G401.6 (cell line): ENCODE results near the gene HCRT.
"Not testable (repeated sequence)": the region's sequence is repeated elsewhere in the genome, so short reads cannot be mapped to it uniquely, and the experiment has no call there.

Experiments
- FAIRE-seq: peaks from 2 replicates; lab custom pipeline; 2012; peaks lifted over from hg19 to GRCh38; lab: Jason Lieb, UNC

Gene HCRT, protein sequence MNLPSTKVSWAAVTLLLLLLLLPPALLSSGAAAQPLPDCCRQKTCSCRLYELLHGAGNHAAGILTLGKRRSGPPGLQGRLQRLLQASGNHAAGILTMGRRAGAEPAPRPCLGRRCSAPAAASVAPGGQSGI

DNA sequence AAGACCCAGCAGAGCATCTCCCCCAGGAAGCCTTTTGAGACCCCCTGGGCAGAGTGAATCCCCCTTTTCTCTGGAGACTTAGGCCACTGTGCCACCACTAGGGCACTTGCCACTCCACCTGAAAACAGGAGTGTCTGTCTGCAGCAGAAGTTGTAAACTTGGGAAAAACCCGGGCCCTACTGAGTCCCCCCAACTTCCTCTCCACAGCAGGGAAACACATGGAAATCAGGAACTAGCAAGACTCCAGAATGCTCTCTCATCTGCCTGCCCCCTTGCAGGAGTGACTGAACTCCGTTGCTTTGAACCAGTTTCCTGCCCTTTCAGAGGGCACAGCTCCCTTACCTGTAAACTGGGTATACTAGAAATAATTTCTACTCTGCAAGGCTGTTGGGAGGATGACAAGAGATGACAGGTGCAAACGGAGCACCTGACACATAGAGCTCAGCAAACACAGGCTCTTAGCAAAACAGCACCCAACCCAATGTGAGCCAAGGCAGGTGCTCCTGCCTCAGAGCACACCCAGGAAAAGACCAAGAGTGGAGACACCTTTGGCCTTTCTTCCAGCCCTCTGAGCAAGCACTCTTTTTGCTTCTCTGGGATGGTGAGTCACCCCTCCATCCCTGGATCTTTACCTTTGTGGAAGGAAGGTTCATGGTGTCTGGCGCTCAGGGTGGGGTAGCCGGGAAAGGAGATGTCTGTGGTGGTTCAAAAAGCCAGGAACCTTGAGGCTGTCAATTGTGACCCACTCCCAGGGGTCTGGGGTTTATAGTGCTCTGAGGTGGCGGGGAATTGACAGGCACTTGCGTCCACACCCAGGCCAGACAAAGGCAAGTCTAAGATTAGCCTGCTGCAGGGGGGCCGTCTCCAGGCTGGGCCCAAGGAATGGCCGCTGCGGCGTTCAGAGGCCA, at the start of gene HCRT:
Gene HCRT, minus strand, starts transcription at position 740 of the 908 bp plus-strand sequence. Its CDS starts 87 bp downstream, at position 653.
- no peak for FAIRE-seq

DNA sequence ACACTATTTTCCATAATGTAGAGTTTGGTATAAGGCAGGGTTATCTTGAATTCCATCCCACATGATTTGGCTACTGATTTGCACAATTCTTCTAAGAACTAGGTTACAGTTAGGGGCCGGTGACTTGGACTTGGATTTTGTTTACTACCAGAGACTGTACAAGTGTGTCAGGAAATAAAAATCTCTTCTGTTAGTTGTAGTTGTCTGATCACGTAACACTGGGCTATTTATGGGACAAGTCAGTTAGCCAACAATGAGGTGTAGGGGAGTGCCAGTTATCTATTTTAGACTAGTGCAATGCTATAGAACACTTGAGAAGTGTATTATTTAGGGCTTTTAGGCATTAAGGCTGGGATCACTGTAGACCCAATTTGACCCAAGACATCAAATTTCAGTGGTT, 48.7 kb upstream of the HCRT start:
- no peak for FAIRE-seq

DNA sequence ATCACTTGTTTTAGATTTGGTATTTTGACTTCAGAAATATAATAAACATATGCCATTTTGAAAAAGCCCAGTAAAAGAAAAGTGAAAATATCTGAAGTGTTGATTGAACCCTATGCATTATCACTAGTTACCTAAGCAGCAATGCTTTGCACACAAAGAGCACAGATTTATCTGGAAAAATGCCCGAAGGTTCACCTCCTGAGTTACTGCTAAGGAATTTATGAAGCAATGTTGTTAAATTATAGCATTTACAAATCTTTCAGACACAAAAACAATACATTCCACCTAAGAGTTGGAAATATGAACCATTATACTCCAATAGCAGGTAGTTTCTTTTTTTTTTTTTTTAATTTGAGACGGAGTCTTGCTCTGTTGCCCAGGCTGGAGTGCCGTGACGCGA, 47.9 kb upstream of the HCRT start:
- FAIRE-seq = no peak

DNA sequence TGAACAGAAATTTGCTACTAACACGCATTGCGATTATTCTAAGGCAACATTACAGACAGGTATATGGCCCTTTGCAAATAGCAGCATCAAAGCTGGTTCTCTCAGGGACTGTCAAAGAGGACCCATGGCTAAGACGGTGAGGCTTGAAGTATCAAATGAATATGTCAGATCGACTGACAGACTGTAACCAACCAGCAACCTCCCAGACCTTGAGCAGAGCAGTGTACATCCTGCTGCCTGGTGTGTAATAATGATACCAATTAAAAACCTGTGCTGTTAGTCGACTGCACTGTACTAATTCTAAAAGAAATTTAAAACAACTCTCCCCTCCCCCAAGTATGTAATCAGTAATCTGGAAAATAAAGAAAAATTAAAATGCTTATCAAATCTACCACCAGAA, 45.0 kb upstream of the HCRT start:
- no peak for FAIRE-seq

DNA sequence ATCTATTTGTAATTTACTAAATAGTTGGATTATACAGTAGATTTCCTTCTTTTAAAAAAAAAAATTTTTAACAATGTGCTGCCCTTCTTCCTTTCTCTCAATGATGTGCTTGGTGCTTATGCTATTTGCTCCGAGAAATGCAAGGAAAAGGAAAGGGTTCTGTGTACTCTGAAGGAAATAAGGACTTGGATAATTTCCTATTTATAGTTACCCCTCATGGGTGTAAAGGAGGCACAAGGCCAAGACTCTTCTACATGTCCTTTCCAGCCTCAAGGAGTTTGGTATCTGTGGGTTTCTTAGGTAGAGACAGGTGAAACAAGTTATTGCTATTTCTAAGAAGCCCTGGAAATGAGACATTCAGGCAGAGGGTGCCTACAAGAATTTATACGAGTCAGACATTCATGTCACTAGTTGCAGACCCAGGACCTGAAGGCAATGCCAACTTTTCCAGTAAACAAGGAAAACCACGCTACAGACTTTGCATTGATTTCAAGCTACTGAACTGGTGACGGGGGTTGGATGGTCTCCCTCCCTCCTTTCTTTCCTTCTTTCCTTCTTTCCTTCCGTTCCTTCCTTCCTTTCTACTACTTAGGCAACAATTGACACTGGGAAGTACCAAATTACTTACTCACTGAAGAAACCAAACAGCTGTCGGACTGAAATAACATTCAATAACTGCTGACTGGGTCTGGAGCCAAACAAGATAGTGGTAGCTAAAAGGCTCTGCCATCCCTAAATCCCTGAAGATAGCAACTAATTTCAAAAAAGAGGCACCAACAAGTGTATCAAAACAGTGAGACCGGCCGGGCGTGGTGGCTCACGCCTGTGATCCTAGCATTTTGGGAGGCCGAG, 42.8 kb upstream of the HCRT start:
- no peak for FAIRE-seq

DNA sequence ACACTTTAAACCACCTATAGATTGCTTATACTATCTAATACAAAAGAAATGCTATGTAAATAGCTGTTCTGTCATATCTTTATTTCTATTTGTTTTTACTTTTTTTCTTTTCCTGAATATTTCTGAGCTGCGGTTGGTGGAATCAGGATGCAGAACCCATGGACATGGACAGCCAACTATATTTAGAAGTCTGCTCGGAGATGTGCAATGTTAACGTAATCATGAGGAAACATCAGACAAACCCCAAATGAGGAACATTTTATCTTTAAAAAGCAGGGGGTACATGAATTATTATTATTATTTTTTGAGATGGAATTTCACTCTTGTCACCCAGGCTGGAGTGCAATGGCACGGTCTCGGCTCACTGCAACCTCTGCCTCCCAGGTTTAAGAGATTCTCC, 40.4 kb upstream of the HCRT start:
- FAIRE-seq = no peak

DNA sequence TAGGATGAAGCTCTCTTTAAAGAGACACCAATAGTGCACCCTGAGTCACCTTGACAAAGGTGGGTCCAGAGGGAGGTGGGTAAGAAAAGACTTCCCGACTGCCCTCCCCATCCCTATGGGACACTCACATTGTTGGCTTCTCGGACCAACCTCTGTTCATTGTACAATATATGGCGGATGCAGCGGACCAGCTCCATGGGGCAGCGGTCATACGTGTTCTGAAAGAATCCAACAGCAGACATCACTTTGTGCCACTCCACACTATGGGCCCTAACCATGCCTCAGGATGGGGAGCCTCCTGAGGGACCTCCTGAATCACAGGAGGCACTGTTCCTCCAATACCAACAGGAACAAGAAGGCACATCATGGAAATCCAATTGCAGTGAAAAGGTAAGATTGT, 39.4 kb upstream of the HCRT start:
- no peak for FAIRE-seq

DNA sequence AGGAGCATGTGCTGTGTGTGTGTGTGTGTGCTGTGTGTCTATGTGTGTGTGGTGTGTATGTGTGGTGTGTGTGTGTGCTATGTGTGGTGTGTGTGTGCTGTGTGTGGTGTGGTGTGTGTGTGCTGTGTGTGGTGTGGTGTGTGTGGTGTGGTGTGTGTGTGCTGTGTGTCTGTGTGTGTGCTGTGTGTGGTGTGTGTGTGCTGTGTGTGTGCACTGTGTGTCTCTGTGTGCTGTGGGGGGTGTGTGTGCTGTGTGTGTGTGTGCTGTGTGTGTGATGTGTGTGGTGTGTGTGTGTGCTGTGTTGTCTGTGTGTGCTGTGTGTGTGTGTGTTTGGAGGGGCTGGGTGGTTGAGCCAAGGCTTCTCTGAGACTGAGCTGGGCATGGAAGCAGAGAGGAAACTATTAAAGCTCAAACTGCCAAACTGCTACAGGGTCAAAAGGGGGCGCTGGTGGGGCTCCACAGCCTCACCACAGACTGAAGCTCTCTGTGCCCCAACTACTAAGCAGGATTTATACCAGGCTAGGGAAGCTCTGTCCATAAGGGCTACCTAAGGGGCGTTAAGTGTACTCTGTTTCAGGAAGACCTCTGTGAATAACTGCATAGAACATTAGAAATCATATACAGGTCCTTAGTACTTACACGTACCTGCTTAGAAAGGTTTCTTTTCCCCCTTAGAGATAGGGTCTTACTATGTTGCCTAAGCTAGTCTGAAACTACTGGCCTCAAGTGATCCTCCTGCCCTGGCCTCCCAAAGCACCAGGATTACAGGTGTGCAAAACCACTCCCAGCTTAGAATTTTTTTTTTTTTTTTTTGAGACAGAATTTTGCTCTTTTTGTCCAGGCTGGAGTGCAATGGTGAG, 36.9 kb upstream of the HCRT start:
- peak; percentile 37 for FAIRE-seq

DNA sequence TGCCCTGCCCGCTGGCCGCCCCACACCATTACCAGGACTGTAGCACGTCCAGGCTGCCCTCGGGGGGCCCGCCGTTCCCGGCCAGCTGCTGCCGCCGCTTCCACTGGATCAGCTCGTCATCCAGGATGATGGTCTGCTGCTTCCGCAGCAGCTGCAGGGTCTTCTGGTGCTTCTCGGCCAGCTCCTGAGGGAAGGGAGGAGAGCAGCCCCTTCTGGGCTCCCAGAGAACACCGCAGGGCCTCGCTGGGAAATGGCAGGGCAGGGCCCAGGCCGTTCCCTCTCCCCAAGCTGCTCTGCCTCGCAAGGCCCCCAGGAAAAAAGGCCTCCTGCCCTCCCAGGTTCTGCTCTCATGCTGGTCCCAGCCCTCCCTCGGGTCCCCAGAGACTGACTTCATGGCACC, 34.0 kb upstream of the HCRT start:
- FAIRE-seq = not testable (repeated sequence)

DNA sequence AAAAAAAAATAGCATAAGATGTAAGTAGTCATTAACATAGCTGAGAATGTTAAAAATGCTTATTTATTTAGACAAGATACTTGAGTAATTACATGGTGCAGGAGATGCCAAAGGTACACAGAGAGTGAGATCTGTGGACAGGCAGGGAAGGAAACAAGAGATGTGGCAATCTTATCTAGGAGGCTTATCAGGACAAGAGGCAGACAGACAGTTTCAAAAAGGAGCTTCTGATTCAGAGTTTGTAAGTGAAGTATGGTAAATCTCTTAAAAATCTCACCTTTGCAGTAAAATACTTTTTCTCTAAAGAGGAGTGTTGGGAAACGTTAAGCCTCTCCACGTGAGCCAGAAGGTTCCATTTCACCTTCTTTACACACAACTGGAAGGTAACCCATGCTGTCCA, 28.9 kb upstream of the HCRT start:
- no peak for FAIRE-seq

DNA sequence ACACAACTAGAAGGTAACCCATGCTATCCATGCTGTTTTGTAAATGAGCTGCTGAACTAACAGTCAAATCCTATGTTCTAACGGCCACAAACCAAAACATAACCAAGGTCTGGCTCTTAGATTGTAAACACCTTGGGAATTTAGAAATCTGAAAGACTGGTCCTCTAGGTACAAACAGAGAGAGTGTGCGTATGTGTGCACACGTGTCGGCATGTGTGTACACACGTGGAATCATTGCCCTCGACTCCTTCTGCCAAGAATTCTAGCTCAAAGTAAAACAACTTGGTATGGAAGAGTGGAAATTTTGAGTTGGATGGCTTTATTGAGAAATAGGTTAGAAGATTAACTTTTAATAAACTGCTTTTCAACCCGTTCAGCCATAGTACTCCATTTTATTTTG, 27.1 kb upstream of the HCRT start:
- FAIRE-seq = no peak

DNA sequence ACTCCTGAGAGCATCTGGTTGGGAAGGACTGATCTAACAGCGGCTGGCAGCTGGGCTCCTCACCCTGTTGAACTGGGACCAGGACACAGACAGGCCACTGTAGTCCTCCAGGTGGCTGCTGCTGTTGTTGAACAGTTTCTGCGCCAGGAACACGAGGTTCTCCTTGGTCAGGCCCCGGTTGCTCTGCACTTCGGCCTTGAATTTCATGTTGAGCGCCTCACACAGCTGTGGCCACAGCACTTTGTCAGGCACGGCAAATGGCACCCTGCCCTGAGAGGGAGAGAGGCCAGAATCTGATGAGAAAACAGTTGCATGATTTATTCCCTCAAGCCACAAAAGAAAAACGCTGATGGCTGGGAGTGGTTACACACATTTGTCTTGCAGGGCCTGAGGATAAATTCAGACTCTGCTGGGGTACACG, 26.7 kb upstream of the HCRT start:
- not testable (repeated sequence) for FAIRE-seq

DNA sequence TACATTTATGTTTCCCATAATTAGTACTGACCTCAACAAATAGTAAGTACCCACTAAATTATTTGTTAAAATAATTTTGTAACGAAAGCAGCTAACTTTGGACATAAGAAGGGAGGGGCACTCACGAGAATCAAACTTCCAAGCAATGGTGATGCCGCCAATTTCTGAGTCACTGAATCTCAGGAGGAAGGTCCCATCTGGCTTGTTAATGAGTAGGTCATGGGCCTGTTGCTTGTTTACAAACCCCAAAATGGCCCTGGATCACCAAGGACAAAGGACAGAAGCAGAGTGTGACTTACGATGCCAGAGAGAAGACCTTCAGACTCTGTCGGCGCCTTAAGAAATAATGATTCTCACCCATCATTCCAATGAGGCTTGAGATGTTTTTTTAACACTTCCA, 24.8 kb upstream of the HCRT start:
- FAIRE-seq = no peak

DNA sequence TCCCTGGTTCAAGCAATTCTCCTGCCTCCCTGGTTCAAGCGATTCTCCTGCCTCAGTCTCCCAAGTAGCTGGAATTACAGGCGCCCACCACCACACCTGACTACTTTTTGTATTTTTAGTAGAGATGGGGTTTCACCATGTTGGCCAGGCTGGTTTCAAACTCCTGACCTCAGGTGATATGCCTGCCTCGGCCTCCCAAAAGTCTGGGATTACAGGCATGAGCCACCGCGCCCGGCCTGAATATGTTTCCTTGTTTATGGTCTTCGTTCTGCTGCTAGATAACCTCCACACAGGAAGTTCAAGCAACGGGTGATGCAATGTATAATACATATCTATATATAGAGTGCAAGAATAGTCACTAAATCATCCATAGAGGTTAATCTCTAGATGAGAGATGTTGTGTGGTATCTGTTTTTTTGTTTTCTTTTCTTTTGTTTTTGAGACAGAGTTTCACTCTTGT, 20.9 kb upstream of the HCRT start:
- not testable (repeated sequence) for FAIRE-seq

DNA sequence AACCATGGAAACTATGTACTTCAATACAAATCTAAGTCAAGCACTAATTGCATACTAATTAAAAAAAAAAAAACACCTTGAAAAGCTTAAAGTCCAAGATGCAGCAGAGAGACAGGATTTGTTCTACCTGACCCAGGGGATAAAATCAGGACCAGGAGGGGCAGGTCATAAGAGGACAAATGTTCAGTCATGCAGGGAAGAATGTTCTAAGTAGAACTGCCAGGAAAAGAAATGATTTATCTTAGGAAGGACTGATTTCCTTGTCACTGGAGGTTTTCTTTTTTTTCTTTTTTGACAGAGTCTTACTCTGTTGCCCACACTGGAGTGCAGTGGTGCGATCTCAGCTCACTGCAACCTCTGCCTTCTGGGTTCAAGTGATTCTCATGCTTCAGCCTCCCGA, 18.1 kb upstream of the HCRT start:
- no peak for FAIRE-seq

DNA sequence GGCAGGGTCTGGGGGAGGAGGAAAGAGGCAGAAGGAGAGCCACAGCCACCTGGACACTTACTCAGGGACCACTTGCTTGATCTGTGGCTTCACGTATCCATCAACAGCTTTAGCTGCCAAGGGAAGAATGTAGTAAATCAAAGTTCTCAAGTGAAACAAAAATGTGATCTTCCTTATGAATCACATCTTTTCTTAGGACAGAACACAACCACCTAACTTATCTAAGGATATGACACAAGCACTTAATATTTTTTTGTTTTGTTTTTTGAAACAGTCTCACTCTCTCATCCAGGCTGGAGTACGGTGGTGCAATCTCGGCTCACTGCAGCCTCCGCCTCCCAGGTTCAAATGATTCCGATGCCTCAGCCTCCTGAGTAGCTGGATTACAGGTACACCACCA, 17.4 kb upstream of the HCRT start:
- FAIRE-seq = no peak

DNA sequence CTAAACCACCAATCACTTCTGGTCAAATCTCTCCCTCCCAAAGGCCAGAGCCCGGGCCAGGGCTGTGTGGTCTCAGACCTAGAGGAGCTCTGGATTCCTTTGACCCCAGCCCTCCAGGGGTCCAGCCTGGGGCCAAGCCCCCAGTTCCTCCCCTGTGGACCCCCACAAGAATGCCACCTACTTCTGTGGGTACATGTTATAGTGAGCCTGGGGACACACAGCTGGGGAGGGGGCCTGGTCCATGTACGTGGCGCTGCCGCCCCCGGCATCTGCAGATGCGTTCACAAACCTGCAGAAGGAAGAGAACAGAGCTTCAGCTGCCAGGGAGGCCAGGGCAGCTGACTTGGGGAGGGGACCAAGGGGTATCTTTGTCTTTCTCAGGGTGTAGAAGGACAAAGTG, 16.9 kb upstream of the HCRT start:
- no peak for FAIRE-seq

DNA sequence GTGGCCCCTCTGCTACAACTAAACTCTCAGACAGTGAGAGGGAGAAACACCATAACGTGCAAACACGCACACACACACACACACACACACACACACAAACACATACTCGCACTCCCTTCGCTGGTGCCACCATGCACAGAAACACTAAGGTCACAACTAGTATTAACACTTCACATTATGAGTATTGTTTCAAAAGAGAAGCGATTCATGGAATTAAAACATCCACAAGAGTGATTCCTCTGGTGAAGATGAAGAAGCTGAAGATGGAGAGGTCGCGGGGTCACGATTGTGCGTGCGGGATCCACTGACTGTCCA, 16.2 kb upstream of the HCRT start:
- FAIRE-seq = no peak

DNA sequence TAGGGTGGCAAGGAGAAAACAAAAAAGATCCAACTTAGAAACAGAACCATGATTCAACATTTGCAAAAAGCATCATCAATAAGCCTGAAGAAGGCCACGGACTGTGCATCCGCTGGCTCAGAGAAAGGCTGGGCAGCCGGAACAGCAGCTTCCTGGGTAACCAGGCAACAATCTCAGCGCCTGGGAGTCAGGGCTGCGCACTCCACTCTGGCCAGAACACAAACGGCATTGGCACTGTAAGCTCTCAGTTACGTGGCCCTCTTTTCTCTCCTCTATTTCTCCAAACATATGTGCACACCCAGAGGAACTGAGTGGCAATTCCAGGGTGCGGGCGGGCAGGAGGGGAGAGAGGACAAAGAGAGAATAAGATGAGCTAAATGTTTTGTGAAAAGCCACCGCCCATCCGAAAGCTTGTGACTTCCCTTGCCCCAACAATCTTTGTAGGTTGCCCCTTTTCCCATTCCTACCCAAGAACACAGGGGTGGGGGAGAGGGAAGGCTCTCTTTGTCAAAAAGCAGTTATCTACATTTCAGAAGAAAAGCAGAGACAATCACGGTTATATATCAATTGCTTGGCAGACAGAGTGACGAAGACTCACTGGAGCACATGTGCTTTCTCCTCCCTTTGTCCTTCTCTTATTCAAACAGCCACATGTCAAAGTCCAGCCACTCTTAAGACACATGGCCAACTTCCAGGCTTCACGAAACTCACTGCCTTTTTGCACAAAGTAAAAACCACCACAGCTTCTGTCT, 15.6 kb upstream of the HCRT start:
- FAIRE-seq = no peak

DNA sequence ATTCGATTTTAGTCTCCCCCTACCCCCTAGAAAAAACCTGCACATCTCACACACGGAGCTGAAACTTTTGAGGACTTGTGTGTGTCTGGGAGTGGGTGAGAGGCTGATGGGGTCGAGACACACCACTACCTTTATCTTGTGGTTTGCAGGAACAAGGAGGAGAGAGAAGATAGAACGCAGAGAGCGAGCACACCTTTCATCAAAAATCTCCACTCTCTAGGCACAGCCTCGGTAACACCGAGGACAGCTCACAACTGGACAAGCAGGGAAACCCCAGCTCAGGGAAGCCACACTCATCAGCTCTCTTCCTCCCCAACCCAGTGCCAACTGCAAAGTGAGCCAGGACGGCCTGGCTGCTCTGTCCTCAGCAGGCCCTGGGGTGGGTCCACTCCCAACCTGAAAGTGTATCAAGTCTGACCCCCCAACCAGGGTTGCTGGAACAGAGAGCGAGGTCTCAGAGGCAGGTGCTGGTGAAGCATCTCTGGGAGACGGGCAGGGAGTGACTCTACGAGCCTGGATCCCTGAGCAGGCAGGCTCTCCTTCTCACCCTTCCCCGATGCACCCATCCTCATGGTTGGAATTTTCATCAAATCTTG, 14.3 kb upstream of the HCRT start:
- FAIRE-seq = no peak

DNA sequence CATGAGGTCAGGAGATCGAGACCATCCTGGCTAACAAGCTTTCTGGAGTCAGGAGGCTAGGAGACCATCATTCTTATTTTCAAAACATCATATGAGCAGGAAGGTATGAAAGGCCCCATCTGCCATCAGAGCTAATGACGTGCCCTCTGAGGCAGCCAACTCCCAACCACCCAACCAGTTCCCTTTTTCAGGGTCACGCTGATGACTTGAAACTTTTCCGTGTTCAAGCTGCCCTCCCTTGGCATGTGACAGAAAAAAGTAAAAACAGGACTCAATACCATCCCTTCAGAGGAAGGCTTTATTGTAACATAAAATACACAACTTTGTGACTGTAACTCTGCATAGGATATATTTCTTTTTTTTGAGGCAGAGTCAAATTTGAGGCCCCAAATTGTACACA, 13.6 kb upstream of the HCRT start:
- no peak for FAIRE-seq
